Measurements from ENCODE around the gene MTMR1. TPM values are rescaled to one million over a fixed set of nuclear protein-coding genes. Genes with fewer than 3 reads are reported as not detected.

Gene MTMR1
- total RNA-seq, 1 experiment from 2014 or later: 36.1 TPM

DNA sequence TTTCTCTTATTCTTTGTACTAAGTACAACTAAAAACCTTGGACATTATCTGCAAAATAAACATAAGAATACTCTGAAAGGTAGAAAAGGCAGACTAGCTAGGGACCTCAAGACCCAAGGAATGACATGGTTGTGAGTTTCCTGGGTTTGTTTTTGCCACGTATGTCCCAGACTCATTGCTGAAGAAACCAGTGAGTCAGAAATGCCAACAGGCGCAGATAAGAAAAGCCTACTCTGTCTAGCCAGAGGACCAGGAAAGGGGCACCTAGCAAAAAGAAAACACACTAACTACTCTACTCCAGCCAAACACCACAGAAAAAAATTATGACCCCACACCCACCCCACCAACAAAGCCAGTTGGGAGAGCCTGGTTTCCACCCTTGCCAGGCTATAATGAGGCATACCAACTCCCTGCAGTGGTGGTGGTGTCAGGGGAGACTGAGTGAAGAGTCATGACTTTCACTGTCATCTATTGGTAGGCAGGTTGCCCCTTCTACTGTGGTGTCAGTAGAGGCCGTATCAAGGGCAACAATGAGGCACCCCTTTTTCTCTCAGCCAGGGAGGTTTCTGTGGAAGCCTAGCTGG is 10.9 kb downstream of the MTMR1 start:
- H3K27me3 ChIP-seq (ENCODE audit: control insufficient read depth, insufficient read depth, low read length): no peaks in the 10 kb centered on the region
- H3K9me3 ChIP-seq (ENCODE audit: control insufficient read depth, insufficient read depth, low read depth, low read length): no peaks in the 10 kb centered on the region
- in situ Hi-C loops (cut with HindIII; ENCODE audit: low pct_unique_long_range_greater_than_20kb, low sequenced_read_pairs): no loop called here
- no TSS peak for BruUV-seq (replicated peaks)
- DNase-seq (ENCODE audit: low read depth, low spot score) (no peak), ATAC-seq (no peak; the same call in 1 of the 2 replicates)
- H3K27ac ChIP-seq (ENCODE audit: low read length): no peak overlapping the region
- H3K36me3 ChIP-seq (ENCODE audit: control insufficient read depth, insufficient read depth, low read length): 0 out of 2 replicates have a peak, but pooled peaks cover 2% of the 10 kb centered on the region
- ChIA-PET POLR2A (no interaction called here), CTCF (no interaction called here)
- no peaks in the 10 kb centered on the region; the same call in 1 of the 2 replicates for H3K4me1 ChIP-seq (ENCODE audit: control insufficient read depth, insufficient read depth, low read length)
- no peak for TF ChIP-seq TCF7L2 (IDR thresholded peaks at IDR 0.05; ENCODE audit: low read depth, low read length)
- no peak for TF ChIP-seq POLR2AphosphoS5 (IDR thresholded peaks at IDR 0.05; ENCODE audit: low read depth, low read length)
- TF ChIP-seq, protein P1, sequence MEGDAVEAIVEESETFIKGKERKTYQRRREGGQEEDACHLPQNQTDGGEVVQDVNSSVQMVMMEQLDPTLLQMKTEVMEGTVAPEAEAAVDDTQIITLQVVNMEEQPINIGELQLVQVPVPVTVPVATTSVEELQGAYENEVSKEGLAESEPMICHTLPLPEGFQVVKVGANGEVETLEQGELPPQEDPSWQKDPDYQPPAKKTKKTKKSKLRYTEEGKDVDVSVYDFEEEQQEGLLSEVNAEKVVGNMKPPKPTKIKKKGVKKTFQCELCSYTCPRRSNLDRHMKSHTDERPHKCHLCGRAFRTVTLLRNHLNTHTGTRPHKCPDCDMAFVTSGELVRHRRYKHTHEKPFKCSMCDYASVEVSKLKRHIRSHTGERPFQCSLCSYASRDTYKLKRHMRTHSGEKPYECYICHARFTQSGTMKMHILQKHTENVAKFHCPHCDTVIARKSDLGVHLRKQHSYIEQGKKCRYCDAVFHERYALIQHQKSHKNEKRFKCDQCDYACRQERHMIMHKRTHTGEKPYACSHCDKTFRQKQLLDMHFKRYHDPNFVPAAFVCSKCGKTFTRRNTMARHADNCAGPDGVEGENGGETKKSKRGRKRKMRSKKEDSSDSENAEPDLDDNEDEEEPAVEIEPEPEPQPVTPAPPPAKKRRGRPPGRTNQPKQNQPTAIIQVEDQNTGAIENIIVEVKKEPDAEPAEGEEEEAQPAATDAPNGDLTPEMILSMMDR (IDR thresholded peaks at IDR 0.05): no peak
- TF ChIP-seq SIN3A (IDR thresholded peaks at IDR 0.05; ENCODE audit: borderline replicate concordance, insufficient read depth, low read depth, low read length): no peak
- TF ChIP-seq, protein P2, sequence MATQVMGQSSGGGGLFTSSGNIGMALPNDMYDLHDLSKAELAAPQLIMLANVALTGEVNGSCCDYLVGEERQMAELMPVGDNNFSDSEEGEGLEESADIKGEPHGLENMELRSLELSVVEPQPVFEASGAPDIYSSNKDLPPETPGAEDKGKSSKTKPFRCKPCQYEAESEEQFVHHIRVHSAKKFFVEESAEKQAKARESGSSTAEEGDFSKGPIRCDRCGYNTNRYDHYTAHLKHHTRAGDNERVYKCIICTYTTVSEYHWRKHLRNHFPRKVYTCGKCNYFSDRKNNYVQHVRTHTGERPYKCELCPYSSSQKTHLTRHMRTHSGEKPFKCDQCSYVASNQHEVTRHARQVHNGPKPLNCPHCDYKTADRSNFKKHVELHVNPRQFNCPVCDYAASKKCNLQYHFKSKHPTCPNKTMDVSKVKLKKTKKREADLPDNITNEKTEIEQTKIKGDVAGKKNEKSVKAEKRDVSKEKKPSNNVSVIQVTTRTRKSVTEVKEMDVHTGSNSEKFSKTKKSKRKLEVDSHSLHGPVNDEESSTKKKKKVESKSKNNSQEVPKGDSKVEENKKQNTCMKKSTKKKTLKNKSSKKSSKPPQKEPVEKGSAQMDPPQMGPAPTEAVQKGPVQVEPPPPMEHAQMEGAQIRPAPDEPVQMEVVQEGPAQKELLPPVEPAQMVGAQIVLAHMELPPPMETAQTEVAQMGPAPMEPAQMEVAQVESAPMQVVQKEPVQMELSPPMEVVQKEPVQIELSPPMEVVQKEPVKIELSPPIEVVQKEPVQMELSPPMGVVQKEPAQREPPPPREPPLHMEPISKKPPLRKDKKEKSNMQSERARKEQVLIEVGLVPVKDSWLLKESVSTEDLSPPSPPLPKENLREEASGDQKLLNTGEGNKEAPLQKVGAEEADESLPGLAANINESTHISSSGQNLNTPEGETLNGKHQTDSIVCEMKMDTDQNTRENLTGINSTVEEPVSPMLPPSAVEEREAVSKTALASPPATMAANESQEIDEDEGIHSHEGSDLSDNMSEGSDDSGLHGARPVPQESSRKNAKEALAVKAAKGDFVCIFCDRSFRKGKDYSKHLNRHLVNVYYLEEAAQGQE (IDR thresholded peaks at IDR 0.05; ENCODE audit: insufficient read depth in 1 of 2, low read depth in 2 of 2, low read length in 1 of 2): no peak
- intact Hi-C loops (cut with micrococcal nuclease; ENCODE audit: unreplicated experiment): no loop called here
- H3K4me3 ChIP-seq (ENCODE audit: low read depth in 2 of 2, low read length in 2 of 2): no peak overlapping the region

DNA sequence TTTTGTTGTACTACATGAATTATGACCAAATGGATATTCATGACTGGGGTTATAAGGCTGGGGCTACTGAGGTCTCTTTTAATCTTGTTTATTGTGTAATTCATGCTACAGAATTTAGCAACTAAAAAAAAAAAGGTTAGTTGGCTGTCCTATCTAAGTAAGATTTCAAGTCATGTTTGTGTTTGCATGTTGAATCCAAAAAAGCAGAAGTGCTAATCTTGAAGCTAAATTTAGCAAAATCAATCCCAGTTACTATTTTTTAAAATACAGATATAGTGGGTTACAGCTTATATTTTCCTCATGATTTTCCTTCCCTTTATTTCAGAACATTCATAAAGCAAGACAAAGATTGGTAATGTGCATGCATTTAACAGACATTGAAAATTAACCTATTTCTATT is 19.4 kb downstream of the MTMR1 start:
- ChIA-PET POLR2A (no interaction called here), CTCF (interaction anchor here (0.5 kb wide), 1 partner anchor 30 kb away, joined by 7 read pairs; no protein-coding TSS in a partner anchor)
- no TSS peak for BruUV-seq (replicated peaks)
- Histone ChIP-seq H3K27me3 (ENCODE audit: control insufficient read depth, insufficient read depth, low read length) (no peaks in the 10 kb centered on the region), H3K9me3 (ENCODE audit: control insufficient read depth, insufficient read depth, low read depth, low read length) (no peaks in the 10 kb centered on the region), H3K27ac (ENCODE audit: low read length) (no peak overlapping the region), H3K4me3 (ENCODE audit: low read depth in 2 of 2, low read length in 2 of 2) (no peak overlapping the region), H3K36me3 (ENCODE audit: control insufficient read depth, insufficient read depth, low read length) (no peaks in the 10 kb centered on the region), H3K4me1 (ENCODE audit: control insufficient read depth, insufficient read depth, low read length) (0 out of 2 replicates have a peak, but pooled peaks cover 4% of the 10 kb centered on the region)
- in situ Hi-C loops (cut with HindIII; ENCODE audit: low pct_unique_long_range_greater_than_20kb, low sequenced_read_pairs) (no loop called here), intact Hi-C loops (cut with micrococcal nuclease; ENCODE audit: unreplicated experiment) (loop anchor here (10.0 kb wide), 1 partner anchor 748 kb away; no protein-coding TSS in a partner anchor)
- TF ChIP-seq, protein P1 (IDR thresholded peaks at IDR 0.05): no peak
- TF ChIP-seq SIN3A (IDR thresholded peaks at IDR 0.05; ENCODE audit: borderline replicate concordance, insufficient read depth, low read depth, low read length): no peak
- TF ChIP-seq, protein P2 (IDR thresholded peaks at IDR 0.05; ENCODE audit: insufficient read depth in 1 of 2, low read depth in 2 of 2, low read length in 1 of 2): no peak
- ATAC-seq (no peak), DNase-seq (ENCODE audit: low read depth, low spot score) (no peak)
